ENCODE data around the gene TMEM39A. TPM values are rescaled to one million over a fixed set of nuclear protein-coding genes. Genes with fewer than 3 reads are reported as not detected.
A peak's percentile ranks its signal among the peaks of the same experiment; 100 is the strongest.

The TMEM39A gene
- total and polyA plus RNA-seq, 7 donors, result 1.4 to 48.5 (median 14.8) TPM

DNA sequence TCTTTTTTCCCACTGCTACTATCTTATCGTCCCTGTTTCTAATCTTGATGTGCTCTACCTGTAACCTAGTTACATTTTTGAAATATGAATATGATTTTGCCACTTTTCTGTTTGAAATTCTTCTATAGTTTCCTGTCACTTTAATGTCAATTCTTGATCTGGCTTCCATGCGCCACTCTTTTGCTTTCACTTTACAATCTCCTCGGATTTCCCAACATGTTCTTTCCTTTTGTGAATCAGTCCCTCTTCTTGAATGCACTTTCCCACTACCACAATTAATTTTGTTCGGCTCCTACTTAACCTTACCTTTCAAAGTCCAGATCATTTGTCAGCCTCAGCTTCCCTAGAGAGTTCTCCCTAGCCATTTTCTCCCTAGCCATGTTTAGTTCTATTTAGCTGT lies 43.2 kb upstream of the TMEM39A start:
- H3K4me3 ChIP-seq, result no peak overlapping the region
- no peak for DNase-seq
- peaks cover 0 to 6% (median 3%) of the 10 kb centered on the region in 4 donors for H3K4me1 ChIP-seq
- no peaks in the 10 kb centered on the region for H3K9me3 ChIP-seq
- peaks cover 8 to 85% (median 24%) of the 10 kb centered on the region in 4 donors for H3K36me3 ChIP-seq
- no peak overlapping the region for H3K27ac ChIP-seq
- H3K27me3 ChIP-seq, result no peaks in the 10 kb centered on the region
- no peak for TF ChIP-seq POLR2AphosphoS5 (IDR thresholded peaks at IDR 0.05)
- TF ChIP-seq EP300 (IDR thresholded peaks at IDR 0.05), result no peak
- intact Hi-C loops (cut with DNase I), result no loop called here
- 64 to 76% methylated on average over 4 of the region's 4 CpGs for WGBS, 2 donors

DNA sequence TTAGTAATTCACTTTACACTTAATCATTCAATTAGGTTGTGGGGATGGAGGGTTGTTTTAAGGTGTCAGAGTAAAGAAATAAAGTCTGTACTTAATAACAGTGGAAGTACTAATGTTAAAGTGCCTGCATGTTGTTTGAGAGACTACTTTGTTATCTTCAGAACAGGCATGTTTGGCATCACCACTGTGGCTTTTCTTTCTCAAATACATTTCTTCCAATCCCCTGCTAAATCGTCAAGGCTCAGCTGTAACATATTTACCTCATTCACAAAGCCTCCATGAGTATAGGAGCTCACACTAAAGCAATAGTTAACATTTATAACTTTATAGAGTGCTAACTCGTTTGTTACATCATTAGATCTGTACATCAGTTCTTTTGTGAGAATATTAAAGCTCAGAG lies 37.5 kb upstream of the TMEM39A start:
- TF ChIP-seq POLR2A (IDR thresholded peaks at IDR 0.05) (no peak), POLR2AphosphoS5 (IDR thresholded peaks at IDR 0.05) (no peak), EP300 (IDR thresholded peaks at IDR 0.05) (no peak)
- no peak for DNase-seq
- peaks cover 0 to 35% (median 8%) of the 10 kb centered on the region in 4 donors for H3K36me3 ChIP-seq
- H3K9me3 ChIP-seq, result no peaks in the 10 kb centered on the region
- intact Hi-C loops (cut with DNase I), result no loop called here
- WGBS, 2 donors, result 13 to 54% methylated on average over 2 of the region's 2 CpGs
- H3K4me1 ChIP-seq, result peaks cover 0 to 43% (median 30%) of the 10 kb centered on the region in 4 donors
- peak overlapping the region in 2 of 4 donors; percentile 23 to 48 for H3K27ac ChIP-seq
- H3K27me3 ChIP-seq, result no peaks in the 10 kb centered on the region
- H3K4me3 ChIP-seq, result peak overlapping the region in 1 of 4 donors; percentile 72

DNA sequence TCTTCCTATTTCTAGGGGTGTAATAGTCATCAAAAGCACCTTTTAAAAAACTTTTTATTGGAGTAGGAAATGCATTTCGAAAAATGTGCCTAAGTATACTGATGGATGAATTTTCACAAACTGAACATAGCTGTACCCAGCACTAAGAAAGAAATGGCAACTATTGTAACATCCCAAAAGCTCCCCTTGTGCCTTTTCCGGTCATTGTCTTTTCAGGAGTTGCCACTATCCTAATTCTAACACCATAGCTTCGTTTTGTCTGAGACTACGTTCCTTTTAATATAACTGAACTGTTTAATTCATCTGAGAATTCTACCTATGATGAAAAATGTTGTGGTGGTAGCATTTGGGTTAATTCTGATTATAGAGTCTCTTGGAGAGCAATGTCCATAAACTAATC lies 36.9 kb upstream of the TMEM39A start:
- Histone ChIP-seq H3K4me3 (peak overlapping the region in 1 of 4 donors; percentile 72), H3K4me1 (peaks cover 0 to 43% (median 30%) of the 10 kb centered on the region in 4 donors), H3K36me3 (peaks cover 0 to 28% (median 2%) of the 10 kb centered on the region in 4 donors), H3K27ac (peak overlapping the region in 2 of 4 donors; percentile 23 to 48), H3K27me3 (no peaks in the 10 kb centered on the region), H3K9me3 (no peaks in the 10 kb centered on the region)
- TF ChIP-seq POLR2A (IDR thresholded peaks at IDR 0.05) (no peak), POLR2AphosphoS5 (IDR thresholded peaks at IDR 0.05) (no peak), EP300 (IDR thresholded peaks at IDR 0.05) (no peak)
- TF ChIP-seq, protein P1, sequence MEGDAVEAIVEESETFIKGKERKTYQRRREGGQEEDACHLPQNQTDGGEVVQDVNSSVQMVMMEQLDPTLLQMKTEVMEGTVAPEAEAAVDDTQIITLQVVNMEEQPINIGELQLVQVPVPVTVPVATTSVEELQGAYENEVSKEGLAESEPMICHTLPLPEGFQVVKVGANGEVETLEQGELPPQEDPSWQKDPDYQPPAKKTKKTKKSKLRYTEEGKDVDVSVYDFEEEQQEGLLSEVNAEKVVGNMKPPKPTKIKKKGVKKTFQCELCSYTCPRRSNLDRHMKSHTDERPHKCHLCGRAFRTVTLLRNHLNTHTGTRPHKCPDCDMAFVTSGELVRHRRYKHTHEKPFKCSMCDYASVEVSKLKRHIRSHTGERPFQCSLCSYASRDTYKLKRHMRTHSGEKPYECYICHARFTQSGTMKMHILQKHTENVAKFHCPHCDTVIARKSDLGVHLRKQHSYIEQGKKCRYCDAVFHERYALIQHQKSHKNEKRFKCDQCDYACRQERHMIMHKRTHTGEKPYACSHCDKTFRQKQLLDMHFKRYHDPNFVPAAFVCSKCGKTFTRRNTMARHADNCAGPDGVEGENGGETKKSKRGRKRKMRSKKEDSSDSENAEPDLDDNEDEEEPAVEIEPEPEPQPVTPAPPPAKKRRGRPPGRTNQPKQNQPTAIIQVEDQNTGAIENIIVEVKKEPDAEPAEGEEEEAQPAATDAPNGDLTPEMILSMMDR (IDR thresholded peaks at IDR 0.05), result no peak
- 81 to 87% methylated on average over 4 of the region's 4 CpGs for WGBS, 2 donors
- no peak for DNase-seq
- intact Hi-C loops (cut with DNase I), result no loop called here

DNA sequence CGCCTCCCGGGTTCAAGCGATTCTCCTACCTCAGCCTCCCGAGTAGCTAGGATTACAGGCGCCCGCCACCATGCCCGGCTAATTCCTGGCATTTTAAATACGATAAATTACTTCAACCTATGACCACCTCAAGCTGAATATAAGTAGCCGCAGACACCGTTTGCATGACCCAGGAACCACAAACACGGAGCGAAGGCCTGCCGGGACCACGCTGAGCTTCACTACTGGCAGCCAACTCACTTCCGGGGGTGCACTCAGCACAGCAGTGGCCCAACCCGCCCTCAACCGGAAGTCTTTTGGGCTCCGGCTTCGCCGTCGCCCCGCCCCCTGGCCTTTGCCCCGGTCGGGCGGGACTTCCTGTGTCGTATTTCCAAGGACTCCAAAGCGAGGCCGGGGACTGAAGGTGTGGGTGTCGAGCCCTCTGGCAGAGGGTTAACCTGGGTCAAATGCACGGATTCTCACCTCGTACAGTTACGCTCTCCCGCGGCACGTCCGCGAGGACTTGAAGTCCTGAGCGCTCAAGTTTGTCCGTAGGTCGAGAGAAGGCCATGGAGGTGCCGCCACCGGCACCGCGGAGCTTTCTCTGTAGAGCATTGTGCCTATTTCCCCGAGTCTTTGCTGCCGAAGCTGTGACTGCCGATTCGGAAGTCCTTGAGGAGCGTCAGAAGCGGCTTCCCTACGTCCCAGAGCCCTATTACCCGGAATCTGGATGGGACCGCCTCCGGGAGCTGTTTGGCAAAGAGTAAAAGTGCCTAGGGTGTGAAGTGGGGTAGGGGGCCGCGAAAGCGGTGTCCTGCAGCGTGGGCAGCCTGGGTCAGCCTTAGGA lies 35.0 kb upstream of the TMEM39A start, which contains the start of gene TIMMDC1:
TSS of gene TIMMDC1 (plus strand) at position 362 of the 826 bp plus-strand sequence. CDS start at position 549, 187 bp downstream.
- Histone ChIP-seq H3K27ac (peak within 1 kb of the TSS; percentile 90 to 94 (median 92)), H3K36me3 (peaks cover 0 to 10% (median 0%) of the 10 kb centered on the region in 4 donors), H3K27me3 (no peaks in the 10 kb centered on the region), H3K4me1 (peaks cover 0 to 43% (median 30%) of the 10 kb centered on the region in 4 donors), H3K4me3 (peak within 1 kb of the TSS; percentile 70 to 79 (median 72)), H3K9me3 (no peaks in the 10 kb centered on the region)
- 1% methylated on average over 58 of the region's 58 CpGs for WGBS, 2 donors
- TF ChIP-seq POLR2AphosphoS5 (IDR thresholded peaks at IDR 0.05) (peak; percentile 93 to 97 (median 94)), POLR2A (IDR thresholded peaks at IDR 0.05) (peak; percentile 81 to 89), EP300 (IDR thresholded peaks at IDR 0.05) (peak in 1 of 4 donors; percentile 42)
- TF ChIP-seq, protein P1 (IDR thresholded peaks at IDR 0.05), result no peak
- intact Hi-C loops (cut with DNase I), result loop anchor here (1.0 kb wide), 2 partner anchors 35 to 179 kb away; partner anchors contain the start of genes COX17 and TMEM39A
- DNase-seq, result peak; percentile 98

DNA sequence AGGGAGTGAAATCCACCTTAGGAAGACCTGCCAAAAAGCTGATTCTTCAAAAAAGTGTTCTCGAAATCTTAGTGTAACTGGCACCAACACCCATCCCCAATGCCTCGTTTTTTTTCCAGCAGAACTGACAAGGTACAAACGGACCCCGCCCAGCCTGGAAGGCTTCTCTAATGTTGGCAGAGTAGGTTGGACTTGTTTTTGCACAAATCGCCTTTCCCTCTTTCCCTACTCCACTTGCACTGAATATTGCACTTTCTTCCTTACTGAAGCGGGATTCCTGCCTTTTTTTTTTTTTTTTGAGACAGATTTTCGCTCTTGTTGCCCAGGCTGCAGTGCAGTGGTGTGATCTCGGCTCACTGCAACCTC lies 34.4 kb upstream of the TMEM39A start:
- H3K9me3 ChIP-seq, result no peaks in the 10 kb centered on the region
- H3K4me3 ChIP-seq, result peak overlapping the region; percentile 70 to 79 (median 72)
- no peaks in the 10 kb centered on the region for H3K27me3 ChIP-seq
- 1 to 9% methylated on average over 8 of the region's 8 CpGs for WGBS, 2 donors
- DNase-seq, result no peak
- H3K36me3 ChIP-seq, result peaks cover 0 to 6% (median 0%) of the 10 kb centered on the region in 4 donors
- TF ChIP-seq EP300 (IDR thresholded peaks at IDR 0.05), result no peak
- TF ChIP-seq, protein P1 (IDR thresholded peaks at IDR 0.05), result no peak
- intact Hi-C loops (cut with DNase I), result loop anchor here (1.0 to 2.0 kb wide), 3 partner anchors 29 to 179 kb away; partner anchors contain the start of genes COX17, POGLUT1 and TMEM39A
- peaks cover 0 to 43% (median 30%) of the 10 kb centered on the region in 4 donors for H3K4me1 ChIP-seq
- H3K27ac ChIP-seq, result peak overlapping the region; percentile 90 to 94 (median 92)
